Keratinocyte (primary cell): Measurements from ENCODE around the gene RHEX. TPM values are rescaled to one million over a fixed set of nuclear protein-coding genes. Genes with fewer than 3 reads are reported as not detected.

Source experiments
- DNase-seq: peaks from one replicate; pipeline ENCODE4 v3.0.0-alpha.2; 2011; ENCODE audit warnings: low read depth, missing footprints, low spot score
- FAIRE-seq: peaks from 2 replicates; lab custom pipeline; 2011; peaks lifted over from hg19 to GRCh38; lab: Jason Lieb, UNC
- H2AFZ ChIP-seq: 2 replicates; pipeline ENCODE4 v1.6.0; 2012; ENCODE audit warnings: low read length, control low read depth, inconsistent platforms; ENCODE audit not compliant: control insufficient read depth
- H3K27ac ChIP-seq: 2 replicates; pipeline ENCODE4 v1.5.1; 2011; ENCODE audit warnings: low read length; ENCODE audit not compliant: control insufficient read depth, insufficient read depth
- H3K27me3 ChIP-seq: 3 replicates; pipeline ENCODE4 v1.6.0; 2011; ENCODE audit warnings: low read length; ENCODE audit not compliant: control insufficient read depth, insufficient read depth; ENCODE audit errors: extremely low read depth
- H3K36me3 ChIP-seq, 2 experiments: 2 replicates in 1 of 2; 3 replicates in 1 of 2; pipeline ENCODE4 v1.5.1; 2011; ENCODE audit warnings: low read length in 2 of 2, mild to moderate bottlenecking in 1 of 2; ENCODE audit not compliant: control insufficient read depth in 2 of 2, insufficient read depth in 2 of 2; ENCODE audit errors: extremely low read depth in 1 of 2
- H3K4me1 ChIP-seq: 3 replicates; pipeline ENCODE4 v1.5.1; 2011; ENCODE audit warnings: low read length; ENCODE audit not compliant: control insufficient read depth, insufficient read depth; ENCODE audit errors: extremely low read depth
- H3K4me2 ChIP-seq: 3 replicates; pipeline ENCODE4 v1.6.0; 2011; ENCODE audit warnings: low read depth, low read length; ENCODE audit not compliant: control insufficient read depth, insufficient read depth; ENCODE audit errors: extremely low read depth
- H3K4me3 ChIP-seq, 3 experiments: fragments of 200-600 bp in 1 of 3; sonication (generic) in 1 of 3; 2 replicates in 2 of 3; 3 replicates in 1 of 3; pipeline ENCODE4 v1.5.1; 2011 to 2016; ENCODE audit warnings: low read length in 3 of 3, mild to moderate bottlenecking in 3 of 3, control low read depth in 2 of 3, inconsistent platforms in 1 of 3, low read depth in 1 of 3, mixed read lengths in 1 of 3, mixed run types in 1 of 3, moderate library complexity in 1 of 3; ENCODE audit not compliant: control insufficient read depth in 2 of 3, insufficient read depth in 2 of 3; ENCODE audit errors: extremely low read depth in 1 of 3
- H3K79me2 ChIP-seq: 2 replicates; pipeline ENCODE4 v1.6.0; 2012; ENCODE audit warnings: low read length; ENCODE audit not compliant: control insufficient read depth, insufficient read depth
- H3K9ac ChIP-seq: 3 replicates; pipeline ENCODE4 v1.6.0; 2011; ENCODE audit warnings: low read length; ENCODE audit not compliant: control insufficient read depth, insufficient read depth; ENCODE audit errors: extremely low read depth
- H3K9me1 ChIP-seq: 3 replicates; pipeline ENCODE4 v1.6.0; 2011; ENCODE audit warnings: low read length; ENCODE audit not compliant: control insufficient read depth, insufficient read depth; ENCODE audit errors: extremely low read depth
- H3K9me3 ChIP-seq: 2 replicates; pipeline ENCODE4 v1.5.1; 2012; ENCODE audit warnings: low read depth, low read length; ENCODE audit not compliant: control insufficient read depth
- H4K20me1 ChIP-seq: 3 replicates; pipeline ENCODE4 v1.6.0; 2011; ENCODE audit warnings: low read length; ENCODE audit not compliant: control insufficient read depth, insufficient read depth; ENCODE audit errors: extremely low read depth
- EZH2 ChIP-seq: IDR thresholded peaks from one replicate; pipeline ENCODE4 v1.6.1; 2012; ENCODE audit warnings: inconsistent platforms, mild to moderate bottlenecking, low read length, moderate library complexity
- dilution Hi-C: fragments of 300-500 bp; cut with MboI; formaldehyde crosslinking; loops from one replicate; pipeline ENCODE4 v1.7.0; 2020; ENCODE audit warnings: low sequenced_read_pairs; ENCODE audit not compliant: extremely low pct_ligation_motif_present
- polyA plus RNA-seq, 5 experiments: library from polyadenylated mRNA; depleted of rRNA in 3 of 5; stranded (reverse) in 3 of 5; stranded (forward) in 1 of 5; unstranded in 1 of 5; fragments of >200 nt; gene quantifications; 1 replicate in 1 of 5; 2 replicates in 3 of 5; 3 replicates in 1 of 5; pipeline versions ENCODE4 v1.2.1 to v1.2.3, GENCODE V29; 2011 to 2012; ENCODE audit warnings: missing spikeins in 2 of 5, low read depth in 1 of 5, low replicate concordance in 1 of 5
- TF ChIP-seq, protein P1 (sequence below), 3 experiments: IDR thresholded peaks in 1 of 3; conservative IDR thresholded peaks in 1 of 3; optimal IDR thresholded peaks in 1 of 3; 2 replicates in 2 of 3; 3 replicates in 1 of 3; pipeline versions ENCODE3 to v1.5.1; 2011; ENCODE audit warnings: low read length in 3 of 3, mild to moderate bottlenecking in 3 of 3, moderate library complexity in 2 of 3, control low read depth in 1 of 3, inconsistent platforms in 1 of 3; ENCODE audit not compliant: insufficient read depth in 2 of 3; ENCODE audit errors: extremely low read depth in 1 of 3

The RHEX gene
- polyA plus RNA-seq, 1 donor (not counting 4 experiments of a cell fraction or from before 2014, with no cell fraction given) = not detected

DNA sequence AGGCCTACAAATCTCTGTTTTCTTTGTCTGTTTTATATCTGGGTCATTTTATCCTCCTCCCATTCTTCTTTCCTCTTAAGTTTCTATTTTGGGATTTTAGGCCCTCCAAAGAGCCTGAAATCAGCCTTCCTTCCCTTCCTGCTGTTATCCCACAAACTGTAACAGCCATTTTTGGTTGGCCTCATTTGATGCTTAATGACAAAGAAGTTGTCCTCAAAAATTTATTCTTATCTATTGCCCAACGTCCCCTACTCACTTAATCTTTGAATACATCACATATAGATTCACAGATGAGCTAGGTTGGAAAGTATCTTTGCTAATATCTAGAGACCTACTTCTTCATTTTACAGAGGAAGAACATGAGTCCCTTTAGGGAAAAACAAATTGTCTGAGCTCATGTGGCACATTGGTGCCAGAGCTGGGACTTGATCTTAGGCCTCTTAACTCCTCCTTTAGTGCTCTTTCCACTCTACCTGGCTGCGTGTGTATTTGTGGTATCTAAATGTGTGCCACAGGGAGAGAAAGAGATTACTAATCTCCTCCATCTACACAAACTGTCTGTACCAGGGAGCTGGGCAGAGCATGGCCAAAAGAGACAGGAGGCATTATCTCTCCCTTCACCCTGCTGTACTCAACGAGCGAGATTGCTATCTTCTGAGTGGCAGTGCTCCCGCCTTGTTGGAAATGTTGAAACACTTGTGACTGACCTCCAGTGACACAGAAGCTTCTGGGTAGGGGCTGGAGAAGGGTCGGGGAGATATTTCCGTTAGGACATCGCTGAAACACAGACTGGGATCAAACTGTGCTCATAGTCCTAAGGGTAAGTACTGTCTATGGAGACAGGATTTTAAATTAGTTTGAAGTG lies 30.1 kb downstream of the RHEX start:
- Histone ChIP-seq H3K9me3 (no peaks in the 10 kb centered on the region), H3K79me2 (no peaks in the 10 kb centered on the region), H3K27ac (no peak overlapping the region), H3K36me3 (no peaks in the 10 kb centered on the region), H3K9me1 (no peaks in the 10 kb centered on the region), H2AFZ (no peak overlapping the region), H3K4me1 (no peaks in the 10 kb centered on the region), H3K4me3 (no peak overlapping the region), H3K4me2 (no peak overlapping the region), H3K27me3 (no peaks in the 10 kb centered on the region), H3K9ac (no peak overlapping the region), H4K20me1 (no peaks in the 10 kb centered on the region)
- FAIRE-seq (no peak), DNase-seq (no peak)
- dilution Hi-C loops = no loop called here
- TF ChIP-seq, protein P1, sequence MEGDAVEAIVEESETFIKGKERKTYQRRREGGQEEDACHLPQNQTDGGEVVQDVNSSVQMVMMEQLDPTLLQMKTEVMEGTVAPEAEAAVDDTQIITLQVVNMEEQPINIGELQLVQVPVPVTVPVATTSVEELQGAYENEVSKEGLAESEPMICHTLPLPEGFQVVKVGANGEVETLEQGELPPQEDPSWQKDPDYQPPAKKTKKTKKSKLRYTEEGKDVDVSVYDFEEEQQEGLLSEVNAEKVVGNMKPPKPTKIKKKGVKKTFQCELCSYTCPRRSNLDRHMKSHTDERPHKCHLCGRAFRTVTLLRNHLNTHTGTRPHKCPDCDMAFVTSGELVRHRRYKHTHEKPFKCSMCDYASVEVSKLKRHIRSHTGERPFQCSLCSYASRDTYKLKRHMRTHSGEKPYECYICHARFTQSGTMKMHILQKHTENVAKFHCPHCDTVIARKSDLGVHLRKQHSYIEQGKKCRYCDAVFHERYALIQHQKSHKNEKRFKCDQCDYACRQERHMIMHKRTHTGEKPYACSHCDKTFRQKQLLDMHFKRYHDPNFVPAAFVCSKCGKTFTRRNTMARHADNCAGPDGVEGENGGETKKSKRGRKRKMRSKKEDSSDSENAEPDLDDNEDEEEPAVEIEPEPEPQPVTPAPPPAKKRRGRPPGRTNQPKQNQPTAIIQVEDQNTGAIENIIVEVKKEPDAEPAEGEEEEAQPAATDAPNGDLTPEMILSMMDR (optimal IDR thresholded peaks at IDR 0.05 in 1 of 3, IDR thresholded peaks at IDR 0.05 in 1 of 3, conservative IDR thresholded peaks at IDR 0.05 in 1 of 3; ENCODE audit: extremely low read depth in 1 of 3, insufficient read depth in 2 of 3, low read length in 3 of 3) = no peak
- TF ChIP-seq EZH2 = no peak

DNA sequence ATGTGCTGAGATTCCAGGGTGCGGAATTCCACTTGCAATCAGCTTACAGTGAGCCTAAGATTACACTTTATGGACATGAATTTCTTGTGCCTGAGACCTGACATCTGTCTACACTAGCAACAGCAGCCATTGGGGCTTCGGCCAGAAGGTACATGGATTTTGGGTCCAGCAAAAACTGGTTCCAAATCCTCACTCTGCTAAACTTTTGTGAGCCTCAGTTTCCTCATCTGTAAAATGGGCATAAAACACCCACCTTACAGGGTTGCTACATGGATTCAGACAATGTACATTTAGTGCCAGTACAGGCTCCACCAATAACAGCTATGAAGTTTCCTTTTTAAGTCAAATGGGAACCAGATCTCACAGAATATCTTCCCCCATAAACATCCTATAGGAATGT lies 30.8 kb downstream of the RHEX start:
- Histone ChIP-seq H3K9me1 (no peaks in the 10 kb centered on the region), H3K9me3 (no peaks in the 10 kb centered on the region), H3K9ac (no peak overlapping the region), H2AFZ (no peak overlapping the region), H3K4me1 (no peaks in the 10 kb centered on the region), H4K20me1 (no peaks in the 10 kb centered on the region), H3K4me3 (no peak overlapping the region), H3K27ac (no peak overlapping the region), H3K27me3 (no peaks in the 10 kb centered on the region), H3K36me3 (no peaks in the 10 kb centered on the region), H3K79me2 (no peaks in the 10 kb centered on the region), H3K4me2 (no peak overlapping the region)
- DNase-seq = no peak
- TF ChIP-seq, protein P1 (optimal IDR thresholded peaks at IDR 0.05 in 1 of 3, IDR thresholded peaks at IDR 0.05 in 1 of 3, conservative IDR thresholded peaks at IDR 0.05 in 1 of 3; ENCODE audit: extremely low read depth in 1 of 3, insufficient read depth in 2 of 3, low read length in 3 of 3) = no peak
- TF ChIP-seq EZH2 = no peak
- dilution Hi-C loops = no loop called here
- FAIRE-seq = no peak
